NB4 (cell line): ENCODE data around the gene NDUFS1.

Experiments used
- CTCF ChIP-seq: IDR thresholded peaks from one replicate; pipeline ENCODE4 v1.5.1; 2012; ENCODE audit warnings: low read depth, low read length
- MAX ChIP-seq: IDR thresholded peaks from 2 replicates; pipeline ENCODE4 v1.6.1; 2011; ENCODE audit warnings: low read depth, low read length
- MYC ChIP-seq: IDR thresholded peaks from 2 replicates; pipeline ENCODE4 v1.6.1; 2011; ENCODE audit warnings: low read depth, low read length
- POLR2A ChIP-seq: IDR thresholded peaks from 2 replicates; pipeline ENCODE4 v1.6.1; 2011; ENCODE audit warnings: mild to moderate bottlenecking; ENCODE audit not compliant: insufficient read length; ENCODE audit errors: extremely low read depth

DNA sequence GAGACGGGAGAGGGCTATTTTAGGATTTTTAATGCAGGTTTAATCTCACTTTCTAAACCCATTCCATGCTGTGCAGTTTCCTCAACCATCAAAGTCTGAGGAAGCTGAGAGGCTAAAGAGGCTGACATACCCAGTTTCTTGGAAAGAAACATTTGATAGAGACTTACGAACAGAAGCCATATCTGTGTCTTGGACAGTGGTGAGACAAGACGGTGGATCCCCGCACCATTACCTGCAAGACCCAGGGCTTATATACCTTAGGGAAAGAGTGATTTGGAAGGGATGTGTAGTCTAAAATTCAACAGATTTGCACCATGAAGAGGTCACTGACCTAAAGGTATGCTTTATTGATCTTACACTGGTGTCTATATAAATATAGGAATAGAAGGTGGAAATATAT is 13.9 kb upstream of the NDUFS1 start:
- TF ChIP-seq CTCF: no peak
- no peak for TF ChIP-seq POLR2A
- TF ChIP-seq MYC: no peak
- TF ChIP-seq MAX: no peak
